IPS-20b (cell line): Measurements from ENCODE around the gene AGAP1.

Source experiments
- H3K27ac ChIP-seq: one replicate; pipeline ENCODE4 v1.5.1; 2013; ENCODE audit warnings: low read length
- H3K27me3 ChIP-seq: 2 replicates; pipeline ENCODE4 v1.6.1; 2013; ENCODE audit warnings: mild to moderate bottlenecking, low read length, inconsistent platforms; ENCODE audit not compliant: insufficient read depth
- H3K36me3 ChIP-seq: 2 replicates; pipeline ENCODE4 v1.6.1; 2013; ENCODE audit warnings: low read depth, mild to moderate bottlenecking, inconsistent platforms, low read length, moderate library complexity; ENCODE audit not compliant: insufficient read depth
- H3K4me1 ChIP-seq: 2 replicates; pipeline ENCODE4 v1.6.1; 2013; ENCODE audit warnings: mild to moderate bottlenecking, control low read depth, inconsistent platforms, low read length, moderate library complexity; ENCODE audit not compliant: insufficient read depth
- H3K4me3 ChIP-seq: 2 replicates; pipeline ENCODE4 v1.5.1; 2013; ENCODE audit warnings: mild to moderate bottlenecking, low read length, inconsistent platforms
- H3K9ac ChIP-seq: 2 replicates; pipeline ENCODE4 v1.6.1; 2013; ENCODE audit warnings: low read depth, mild to moderate bottlenecking, inconsistent platforms, low read length, moderate library complexity
- H3K9me3 ChIP-seq: 2 replicates; pipeline ENCODE4 v1.6.1; 2013; ENCODE audit warnings: mild to moderate bottlenecking, low read depth, low read length, inconsistent platforms; ENCODE audit not compliant: insufficient read depth

AGAP1 gene

DNA sequence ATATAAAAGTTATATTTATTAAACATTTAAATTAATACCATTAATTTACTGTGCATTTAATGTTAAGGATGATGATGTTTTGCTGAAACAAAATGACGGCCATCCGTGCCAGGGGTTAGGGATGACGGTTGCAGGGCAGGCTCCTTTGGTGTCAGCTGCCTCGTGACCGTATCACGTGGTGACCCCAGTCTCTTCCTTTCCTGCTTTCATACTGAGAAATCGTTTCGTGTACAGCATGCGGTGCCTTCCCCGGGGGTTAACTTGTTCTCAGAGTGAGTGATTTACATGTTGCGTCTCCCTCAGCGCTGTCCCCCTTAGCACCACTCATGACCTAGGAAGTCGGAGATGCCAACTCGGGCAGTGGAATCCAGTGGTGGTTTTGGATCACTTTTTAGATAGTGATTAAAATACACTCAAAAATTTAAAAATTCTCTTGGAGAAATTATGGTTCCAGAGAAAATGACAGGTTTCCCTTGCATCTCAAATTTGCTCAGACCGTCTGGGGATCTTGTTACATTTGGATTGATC lies 383.5 kb downstream of the AGAP1 start:
- Histone ChIP-seq H3K9ac (no peak overlapping the region), H3K36me3 (no peaks in the 10 kb centered on the region), H3K4me1 (no peaks in the 10 kb centered on the region), H3K27ac (no peak overlapping the region), H3K4me3 (no peak overlapping the region), H3K9me3 (no peaks in the 10 kb centered on the region), H3K27me3 (no peaks in the 10 kb centered on the region)

- Histone ChIP-seq H3K9ac (no peak overlapping the region), H3K4me1 (no peaks in the 10 kb centered on the region), H3K36me3 (0 out of 2 replicates have a peak, but pooled peaks cover 4% of the 10 kb centered on the region), H3K4me3 (no peak overlapping the region), H3K27ac (no peak overlapping the region), H3K9me3 (no peaks in the 10 kb centered on the region), H3K27me3 (no peaks in the 10 kb centered on the region)
These were observed 385.3 kb downstream of the AGAP1 start for GRCh38 chr2:235879116-235879515.

DNA sequence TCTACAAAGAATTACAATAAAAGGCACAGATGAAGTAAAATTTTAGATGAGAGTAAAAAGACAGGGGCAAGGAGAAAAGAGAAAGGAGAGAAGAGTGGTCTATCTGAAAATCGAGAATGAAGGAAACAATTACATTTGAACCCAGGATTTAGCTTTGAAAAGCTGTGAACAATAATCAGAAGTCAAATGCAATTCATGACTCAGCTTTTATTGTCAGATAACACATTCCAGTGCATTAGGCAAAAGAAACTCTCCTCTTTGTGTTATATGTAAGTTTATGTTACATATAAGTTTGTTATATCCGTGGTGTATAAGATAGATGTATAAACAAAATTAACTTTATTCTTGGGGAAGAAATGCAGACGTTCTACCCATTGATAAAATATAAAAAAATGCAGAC lies 389.8 kb downstream of the AGAP1 start:
- Histone ChIP-seq H3K4me1 (no peaks in the 10 kb centered on the region), H3K4me3 (no peak overlapping the region), H3K9ac (no peak overlapping the region), H3K36me3 (0 out of 2 replicates have a peak, but pooled peaks cover 13% of the 10 kb centered on the region), H3K27ac (no peak overlapping the region), H3K27me3 (no peaks in the 10 kb centered on the region), H3K9me3 (no peaks in the 10 kb centered on the region)

DNA sequence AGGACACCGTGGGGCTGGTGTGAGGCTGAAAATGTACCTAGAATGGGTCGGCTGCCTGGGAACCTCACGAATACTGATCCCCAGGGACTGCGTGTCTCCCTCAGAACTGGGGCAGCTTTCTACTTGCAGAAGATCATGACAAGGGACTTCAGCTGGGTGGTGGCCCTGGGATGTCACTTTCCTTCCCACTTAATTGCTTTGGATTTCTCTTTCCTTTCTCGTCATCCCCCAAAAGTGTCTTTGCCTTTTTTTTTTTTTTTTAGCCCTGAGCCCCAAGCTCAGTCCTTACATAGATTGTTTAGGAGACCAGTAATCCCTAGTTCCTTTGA lies 395.4 kb downstream of the AGAP1 start:
- Histone ChIP-seq H3K4me3 (no peak overlapping the region), H3K9me3 (no peaks in the 10 kb centered on the region), H3K27ac (no peak overlapping the region), H3K9ac (no peak overlapping the region), H3K4me1 (no peaks in the 10 kb centered on the region), H3K36me3 (0 out of 2 replicates have a peak, but pooled peaks cover 15% of the 10 kb centered on the region), H3K27me3 (no peaks in the 10 kb centered on the region)

DNA sequence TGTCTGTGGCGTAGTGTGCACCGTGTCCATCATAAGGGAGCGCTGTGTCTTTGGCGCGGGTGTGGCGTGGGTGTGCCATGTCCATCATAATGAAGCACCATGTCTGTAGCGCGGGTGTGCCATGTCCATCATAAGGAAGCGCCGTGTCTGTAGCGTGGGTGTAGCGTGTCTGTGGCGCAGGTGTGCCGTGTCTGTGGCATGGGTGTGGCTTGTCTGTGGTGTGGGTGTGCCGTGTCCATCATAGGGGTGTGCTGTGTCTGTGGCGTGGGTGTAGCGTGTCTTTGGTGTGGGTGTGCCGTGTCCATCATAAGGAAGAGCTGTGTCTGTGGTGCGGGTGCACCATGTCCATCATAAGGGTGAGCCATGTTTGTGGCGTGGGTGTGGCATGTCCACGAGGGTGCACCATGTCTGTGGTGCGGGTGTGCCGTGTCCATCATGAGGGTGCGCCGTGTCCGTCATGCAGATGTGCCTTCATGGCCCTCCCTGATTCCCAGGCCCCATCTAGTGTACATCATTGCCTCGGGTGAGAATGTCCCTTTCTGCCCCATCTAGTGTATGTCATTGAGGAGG lies 399.4 kb downstream of the AGAP1 start:
- H3K4me3 ChIP-seq: no peak overlapping the region
- no peaks in the 10 kb centered on the region for H3K4me1 ChIP-seq
- H3K9me3 ChIP-seq: no peaks in the 10 kb centered on the region
- 0 out of 2 replicates have a peak, but pooled peaks cover 8% of the 10 kb centered on the region for H3K36me3 ChIP-seq
- no peak overlapping the region for H3K9ac ChIP-seq
- no peak overlapping the region for H3K27ac ChIP-seq
- no peaks in the 10 kb centered on the region for H3K27me3 ChIP-seq

DNA sequence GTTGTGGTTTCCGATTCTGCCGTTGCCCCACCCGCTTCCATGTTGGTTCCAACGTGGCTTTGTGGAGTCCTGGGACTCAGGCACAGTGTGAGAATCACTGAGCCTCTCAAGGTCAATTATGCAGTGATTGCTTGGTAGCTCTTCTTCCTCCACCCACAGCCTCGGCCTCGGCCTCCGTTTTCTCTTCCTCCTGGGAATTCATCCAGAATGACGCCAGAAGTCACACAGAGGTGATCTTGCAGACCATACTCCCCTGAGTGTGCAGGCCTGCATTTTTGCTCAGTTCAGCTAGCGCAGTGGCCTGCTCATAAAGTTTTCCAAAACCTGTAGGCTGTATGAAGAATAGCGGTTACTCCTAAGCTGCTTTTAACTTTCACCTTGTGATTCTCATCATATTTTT lies 401.0 kb downstream of the AGAP1 start:
- H3K27me3 ChIP-seq: no peaks in the 10 kb centered on the region
- H3K9me3 ChIP-seq: no peaks in the 10 kb centered on the region
- H3K9ac ChIP-seq: no peak overlapping the region
- no peak overlapping the region for H3K4me3 ChIP-seq
- no peak overlapping the region for H3K27ac ChIP-seq
- 0 out of 2 replicates have a peak, but pooled peaks cover 8% of the 10 kb centered on the region for H3K36me3 ChIP-seq
- H3K4me1 ChIP-seq: no peaks in the 10 kb centered on the region

GRCh38 chr2:235896061-235896460 lies 402.2 kb downstream of the AGAP1 start:
- H3K4me3 ChIP-seq: no peak overlapping the region
- H3K4me1 ChIP-seq: no peaks in the 10 kb centered on the region
- no peaks in the 10 kb centered on the region for H3K9me3 ChIP-seq
- H3K27me3 ChIP-seq: no peaks in the 10 kb centered on the region
- no peak overlapping the region for H3K9ac ChIP-seq
- H3K36me3 ChIP-seq: 0 out of 2 replicates have a peak, but pooled peaks cover 8% of the 10 kb centered on the region
- no peak overlapping the region for H3K27ac ChIP-seq

DNA sequence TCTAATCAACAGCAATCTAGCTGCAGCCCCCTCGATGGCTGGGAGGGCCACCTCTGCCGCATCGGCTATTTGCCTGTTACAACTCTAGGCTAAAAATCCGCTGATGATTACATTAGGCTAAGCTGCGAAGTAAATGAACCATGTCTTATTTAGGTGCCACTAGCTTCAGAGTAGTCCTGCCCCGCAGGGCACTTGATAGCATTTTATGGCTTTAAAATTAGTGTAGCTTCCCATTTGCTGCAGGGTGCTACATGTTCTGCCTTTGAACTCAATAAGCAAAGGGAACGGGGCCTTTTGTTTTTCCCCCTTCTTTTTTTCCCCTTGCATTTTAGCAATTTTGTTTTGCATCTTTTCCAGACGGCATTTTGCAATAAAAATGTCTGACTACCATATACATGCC lies 404.1 kb downstream of the AGAP1 start:
- 0 out of 2 replicates have a peak, but pooled peaks cover 8% of the 10 kb centered on the region for H3K36me3 ChIP-seq
- H3K4me3 ChIP-seq: no peak overlapping the region
- no peak overlapping the region for H3K27ac ChIP-seq
- no peak overlapping the region for H3K9ac ChIP-seq
- no peaks in the 10 kb centered on the region for H3K4me1 ChIP-seq
- H3K9me3 ChIP-seq: no peaks in the 10 kb centered on the region
- H3K27me3 ChIP-seq: no peaks in the 10 kb centered on the region

DNA sequence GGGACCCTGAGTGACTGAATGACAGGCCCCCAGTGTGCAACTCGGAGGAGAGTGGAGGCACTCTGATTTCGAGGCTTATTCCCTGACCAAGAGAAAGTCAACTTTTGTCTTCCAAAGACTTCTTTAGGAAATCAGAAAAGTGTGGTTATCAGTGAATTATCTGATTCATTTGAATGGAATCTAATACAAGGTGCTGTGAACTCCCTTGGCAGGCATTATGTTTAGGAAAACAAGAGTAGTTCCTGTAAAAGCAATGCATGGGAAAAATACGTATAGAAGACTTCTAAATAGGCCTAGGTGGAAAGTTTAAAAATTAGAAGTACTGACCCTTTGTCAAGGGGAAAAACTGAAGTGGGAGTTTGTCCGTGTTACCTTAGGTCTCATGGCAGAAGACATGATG lies 404.9 kb downstream of the AGAP1 start:
- Histone ChIP-seq H3K27me3 (no peaks in the 10 kb centered on the region), H3K27ac (no peak overlapping the region), H3K4me1 (peaks cover 2% of the 10 kb centered on the region; the same call in 1 of the 2 replicates)

DNA sequence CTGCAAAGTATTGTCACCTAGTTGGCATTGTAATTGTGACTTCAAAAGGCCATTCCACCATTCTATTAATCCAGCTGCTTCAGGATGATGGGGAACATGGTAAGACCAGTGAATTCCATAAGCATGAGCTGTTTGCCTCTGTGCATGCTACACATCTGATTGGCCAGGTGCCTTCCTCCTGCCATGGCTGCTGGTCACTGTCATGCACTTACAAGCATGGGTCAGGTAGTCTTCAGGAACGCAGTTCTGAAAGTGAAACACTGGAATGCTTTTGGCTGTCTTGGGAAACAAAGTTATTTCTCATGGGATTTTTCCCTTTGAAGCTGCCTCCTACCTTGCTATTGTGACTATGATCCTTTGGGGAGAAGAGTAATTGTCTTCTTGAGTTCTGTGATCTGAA lies 406.8 kb downstream of the AGAP1 start:
- Histone ChIP-seq H3K36me3 (no peaks in the 10 kb centered on the region), H3K27me3 (no peaks in the 10 kb centered on the region; the same call in 1 of the 2 replicates)

More for the DNA sequence above, 404.9 kb downstream of the AGAP1 start:
- H3K4me3 ChIP-seq: no peak overlapping the region
- no peaks in the 10 kb centered on the region for H3K9me3 ChIP-seq
- 0 out of 2 replicates have a peak, but pooled peaks cover 7% of the 10 kb centered on the region for H3K36me3 ChIP-seq
- H3K9ac ChIP-seq: no peak overlapping the region

DNA sequence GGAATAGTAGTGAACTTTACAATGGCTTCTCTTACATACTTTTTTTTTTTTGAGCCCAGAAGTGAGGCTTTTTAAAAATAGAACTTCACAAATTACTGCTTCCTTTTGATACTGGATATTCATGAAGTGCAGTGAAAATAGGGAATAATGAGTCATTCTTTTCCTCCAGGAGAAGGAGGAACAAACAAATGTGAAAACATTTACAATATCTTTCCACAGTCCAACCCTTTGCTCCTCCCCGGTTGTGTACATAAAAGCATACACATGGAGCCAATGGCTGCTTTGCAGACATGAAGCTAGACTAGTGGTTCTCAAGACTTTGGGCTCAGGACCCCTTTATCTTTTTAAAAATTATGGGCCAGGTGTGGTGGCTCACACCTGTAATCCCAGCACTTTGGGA lies 407.4 kb downstream of the AGAP1 start:
- Histone ChIP-seq H3K27ac (no peak overlapping the region), H3K36me3 (no peaks in the 10 kb centered on the region), H3K9me3 (no peaks in the 10 kb centered on the region), H3K9ac (no peak overlapping the region), H3K4me1 (peaks cover 2% of the 10 kb centered on the region; the same call in 1 of the 2 replicates), H3K4me3 (no peak overlapping the region), H3K27me3 (no peaks in the 10 kb centered on the region; the same call in 1 of the 2 replicates)

More for the DNA sequence above, 406.8 kb downstream of the AGAP1 start:
- Histone ChIP-seq H3K4me3 (no peak overlapping the region), H3K27ac (no peak overlapping the region), H3K9ac (no peak overlapping the region), H3K4me1 (peaks cover 2% of the 10 kb centered on the region; the same call in 1 of the 2 replicates), H3K9me3 (no peaks in the 10 kb centered on the region)

GRCh38 chr2:235903782-235904584 lies 410.1 kb downstream of the AGAP1 start:
- Histone ChIP-seq H3K4me3 (no peak overlapping the region), H3K9ac (no peak overlapping the region), H3K27ac (no peak overlapping the region), H3K27me3 (no peaks in the 10 kb centered on the region; the same call in 1 of the 2 replicates), H3K4me1 (peaks cover 2% of the 10 kb centered on the region; the same call in 1 of the 2 replicates), H3K9me3 (no peaks in the 10 kb centered on the region), H3K36me3 (peaks cover 4% of the 10 kb centered on the region)
